Measurements from ENCODE around the gene LIFR.

The LIFR gene

GRCh38 chr5:38497946-38498345 is 58.5 kb downstream of the LIFR start:
- DNase-seq (ENCODE audit: insufficient read length, low spot score): no peak
- no peak for FAIRE-seq
- TF ChIP-seq CTCF (IDR thresholded peaks at IDR 0.05; ENCODE audit: insufficient read depth, missing control alignments): peak; percentile 19

DNA sequence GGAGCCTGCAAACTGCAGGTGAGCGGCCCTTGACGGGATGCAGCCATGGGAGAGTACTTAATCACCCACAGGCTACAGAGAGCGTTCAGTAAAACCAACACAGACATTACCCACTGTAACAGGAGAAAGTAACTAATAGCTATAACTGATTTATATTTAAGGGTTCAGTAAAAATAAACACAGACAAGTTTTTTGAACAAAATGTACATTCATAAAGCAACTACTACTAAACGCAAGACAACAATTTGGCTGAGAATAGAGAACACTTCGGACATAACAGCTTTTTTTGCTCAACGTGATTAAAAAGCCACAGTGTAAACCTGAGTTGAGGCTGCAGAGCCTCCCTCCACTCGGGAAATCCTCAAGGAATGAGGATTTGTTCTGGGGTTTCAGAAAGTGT is 61.7 kb downstream of the LIFR start:
- DNase-seq (ENCODE audit: insufficient read length, low spot score) (no peak), FAIRE-seq (no peak)
- no peak for TF ChIP-seq CTCF (IDR thresholded peaks at IDR 0.05; ENCODE audit: insufficient read depth, missing control alignments)

DNA sequence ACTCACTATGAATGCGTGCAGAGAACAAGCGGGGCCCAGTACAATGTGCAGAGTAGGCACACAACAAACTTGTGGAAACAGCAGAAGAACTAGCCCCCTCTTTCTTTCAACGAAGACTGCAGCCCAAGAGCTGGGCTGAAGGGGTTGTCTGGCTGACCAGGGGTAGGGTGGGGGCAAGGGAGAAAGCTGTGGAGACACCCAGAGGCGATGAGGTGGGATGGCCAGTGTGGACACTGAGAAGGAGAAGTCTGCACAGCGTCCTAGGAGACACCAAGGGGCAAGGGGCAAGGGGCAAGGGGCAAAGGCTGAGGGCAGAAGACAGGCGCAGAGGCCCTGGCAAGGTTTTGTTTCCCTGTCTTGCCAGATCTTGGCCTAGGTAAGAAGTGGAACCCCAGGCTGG is 62.3 kb downstream of the LIFR start:
- FAIRE-seq (no peak), DNase-seq (ENCODE audit: insufficient read length, low spot score) (no peak)
- TF ChIP-seq CTCF (IDR thresholded peaks at IDR 0.05; ENCODE audit: insufficient read depth, missing control alignments): no peak

- FAIRE-seq: no peak
- no peak for DNase-seq (ENCODE audit: insufficient read length, low spot score)
Observed at GRCh38 chr5:38483805-38484398, 72.5 kb downstream of the LIFR start.

DNA sequence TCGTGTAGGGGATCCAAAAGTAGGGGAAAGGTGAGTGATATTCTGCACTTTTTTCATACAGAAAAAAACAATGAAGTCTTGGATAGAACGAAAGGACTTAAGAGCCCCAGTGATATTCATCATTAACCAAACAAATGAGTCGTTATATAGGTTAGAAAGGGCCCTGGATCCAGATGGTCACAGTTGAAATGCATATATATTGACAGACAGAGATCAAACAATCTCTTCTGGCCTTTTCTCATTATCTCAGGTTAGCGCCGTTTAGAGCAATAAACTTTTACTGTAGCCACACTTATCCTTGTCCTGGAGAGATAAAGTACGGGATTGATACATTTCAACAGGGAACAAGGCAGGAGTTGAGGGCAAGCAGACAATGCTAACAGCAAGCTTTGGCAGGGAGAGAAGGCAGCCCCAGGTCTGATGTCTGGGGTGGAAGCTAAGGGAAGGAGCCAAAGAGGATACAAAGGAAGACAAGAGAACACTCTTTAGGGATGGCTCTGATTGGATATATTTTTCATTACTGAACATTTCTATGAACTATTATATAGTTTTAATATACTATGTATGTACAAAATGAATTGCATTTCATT is 77.0 kb downstream of the LIFR start:
- no peak for DNase-seq (ENCODE audit: insufficient read length, low spot score)
- no peak for TF ChIP-seq CTCF (IDR thresholded peaks at IDR 0.05; ENCODE audit: insufficient read depth, missing control alignments)
- FAIRE-seq: no peak

More at GRCh38 chr5:38483805-38484398, 72.5 kb downstream of the LIFR start:
- no peak for TF ChIP-seq CTCF (IDR thresholded peaks at IDR 0.05; ENCODE audit: insufficient read depth, missing control alignments)

GRCh38 chr5:38478878-38479277 is 77.6 kb downstream of the LIFR start:
- DNase-seq (ENCODE audit: insufficient read length, low spot score) (no peak), FAIRE-seq (no peak)
- no peak for TF ChIP-seq CTCF (IDR thresholded peaks at IDR 0.05; ENCODE audit: insufficient read depth, missing control alignments)

DNA sequence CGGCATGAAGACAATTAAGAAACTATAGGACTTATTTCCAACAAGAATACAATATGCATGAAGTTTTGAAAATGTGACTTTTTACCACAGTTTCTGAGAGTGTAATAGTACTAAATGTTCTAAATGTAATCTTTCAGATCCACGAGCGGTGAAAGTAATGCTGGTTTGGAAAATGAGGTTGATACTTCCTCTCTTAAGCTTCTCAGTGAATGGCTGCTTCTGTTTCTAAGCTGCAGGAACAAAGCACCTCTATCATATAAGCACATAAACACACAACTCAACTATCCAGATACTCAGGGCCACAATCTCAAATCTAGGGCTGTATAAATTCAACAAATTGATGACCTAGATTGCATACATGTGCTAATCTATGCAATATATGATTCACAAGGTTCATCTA is 78.3 kb downstream of the LIFR start:
- TF ChIP-seq CTCF (IDR thresholded peaks at IDR 0.05; ENCODE audit: insufficient read depth, missing control alignments): no peak
- no peak for FAIRE-seq
- DNase-seq (ENCODE audit: insufficient read length, low spot score): no peak

All from D721Med (cell line).